SK-N-SH (cell line): ENCODE data around the gene EML1. TPM values are rescaled to one million over a fixed set of nuclear protein-coding genes. Genes with fewer than 3 reads are reported as not detected.

Source experiments
- CTCF ChIA-PET: fragments of 300-600, 350-600 bp; formaldehyde crosslinking; extraction: SDS; loops from one replicate; lab custom pipeline; 2021; lab: Yijun Ruan, JAX
- POLR2A ChIA-PET: fragments of 350-600 bp; sonication (Branson Sonifier 250); formaldehyde crosslinking; extraction: SDS; loops from one replicate; lab custom pipeline; 2020; ENCODE audit warnings: antibody characterized with exemption, inconsistent platforms; lab: Yijun Ruan, JAX
- DNase-seq: peaks from one replicate; pipeline ENCODE4 v3.0.0; 2012
- H2AFZ ChIP-seq: fragments of 200-600 bp; sonication (generic); 2 replicates; pipeline ENCODE4 v1.8.1; 2016; ENCODE audit warnings: antibody characterized with exemption, mild to moderate bottlenecking, low read depth
- H3F3A ChIP-seq: fragments of 200-600 bp; sonication (generic); replicated peaks from 2 replicates; pipeline ENCODE3; 2016; ENCODE audit warnings: antibody characterized with exemption, mild to moderate bottlenecking; ENCODE audit not compliant: insufficient read depth
- H3K27ac ChIP-seq, 2 experiments: fragments of 200-500 bp in 1 of 2; fragments of 200-600 bp in 1 of 2; sonication (Bioruptor generic) in 1 of 2; sonication (generic), shearing (Covaris generic) in 1 of 2; 2 replicates each; pipeline versions ENCODE4 v1.5.1 to v1.6.1; 2014 to 2016; ENCODE audit warnings: low read depth in 2 of 2, inconsistent platforms in 1 of 2, low read length in 1 of 2, mild to moderate bottlenecking in 1 of 2, mixed read lengths in 1 of 2
- H3K27me3 ChIP-seq: fragments of 200-600 bp; sonication (generic), shearing (Covaris generic); 2 replicates; pipeline ENCODE4 v1.6.1; 2016; ENCODE audit warnings: mixed run types; ENCODE audit not compliant: insufficient read depth
- H3K36me3 ChIP-seq, 2 experiments: fragments of 200-500 bp in 1 of 2; fragments of 200-600 bp in 1 of 2; sonication (Bioruptor generic) in 1 of 2; sonication (generic) in 1 of 2; replicated peaks in 1 of 2; 2 replicates each; pipeline versions ENCODE3 to v1.5.1; 2014 to 2016; ENCODE audit warnings: low read length in 1 of 2, mild to moderate bottlenecking in 1 of 2; ENCODE audit not compliant: insufficient read depth in 2 of 2, control insufficient read depth in 1 of 2
- H3K4me1 ChIP-seq, 2 experiments: fragments of 200-500 bp in 1 of 2; fragments of 200-600 bp in 1 of 2; sonication (Bioruptor generic) in 1 of 2; sonication (generic), shearing (Covaris generic) in 1 of 2; 2 replicates each; pipeline versions ENCODE4 v1.5.1 to v1.6.1; 2014 to 2016; ENCODE audit warnings: low read depth in 1 of 2, low read length in 1 of 2, mixed run types in 1 of 2; ENCODE audit not compliant: insufficient read depth in 2 of 2, control insufficient read depth in 1 of 2
- H3K4me2 ChIP-seq: fragments of 200-600 bp; sonication (generic), shearing (Covaris generic); 2 replicates; pipeline ENCODE4 v1.6.1; 2017; ENCODE audit warnings: mixed run types
- H3K4me3 ChIP-seq, 2 experiments: fragments of 200-500 bp in 1 of 2; fragments of 200-600 bp in 1 of 2; sonication (Bioruptor generic) in 1 of 2; sonication (generic), shearing (Covaris generic) in 1 of 2; 2 replicates each; pipeline versions ENCODE4 v1.5.1 to v1.8.1; 2014 to 2016; ENCODE audit warnings: low read depth in 2 of 2, inconsistent platforms in 1 of 2, low read length in 1 of 2, mild to moderate bottlenecking in 1 of 2, mixed read lengths in 1 of 2, moderate library complexity in 1 of 2
- H3K79me2 ChIP-seq: fragments of 200-600 bp; sonication (generic); 2 replicates; pipeline ENCODE4 v1.8.1; 2017; ENCODE audit warnings: mild to moderate bottlenecking; ENCODE audit not compliant: insufficient read depth
- H3K9ac ChIP-seq: fragments of 200-600 bp; sonication (generic); 2 replicates; pipeline ENCODE4 v1.6.1; 2017; ENCODE audit warnings: mixed run types
- H3K9me2 ChIP-seq: fragments of 200-600 bp; sonication (generic); 2 replicates; pipeline ENCODE4 v1.6.1; 2017; ENCODE audit warnings: mixed run types
- H3K9me3 ChIP-seq: fragments of 200-600 bp; sonication (generic); 2 replicates; pipeline ENCODE4 v1.6.1; 2017; ENCODE audit warnings: mixed run types, mild to moderate bottlenecking, moderate library complexity
- H4K20me1 ChIP-seq: fragments of 200-600 bp; sonication (generic); 2 replicates; pipeline ENCODE4 v1.6.1; 2017; ENCODE audit warnings: mild to moderate bottlenecking, mixed run types; ENCODE audit not compliant: insufficient read depth
- ELF1 ChIP-seq: IDR thresholded peaks from 2 replicates; pipeline ENCODE4 v1.4.0; 2012
- FOSL2 ChIP-seq: IDR thresholded peaks from 2 replicates; pipeline ENCODE4 v1.4.0; 2012; ENCODE audit warnings: low read depth, mild to moderate bottlenecking, moderate library complexity, borderline replicate concordance
- FOXM1 ChIP-seq: IDR thresholded peaks from 2 replicates; pipeline ENCODE4 v1.4.0; 2012; ENCODE audit warnings: low read depth, mild to moderate bottlenecking
- GABPA ChIP-seq: IDR thresholded peaks from 2 replicates; pipeline ENCODE4 v1.4.0; 2012; ENCODE audit warnings: low read depth, mild to moderate bottlenecking
- GATA2 ChIP-seq: sonication (generic); formaldehyde crosslinking; IDR thresholded peaks from 2 replicates; pipeline ENCODE4 v1.5.0; 2020; ENCODE audit warnings: mild to moderate bottlenecking, missing genetic modification reagents
- IRF3 ChIP-seq: fragments of 150-350 bp; IDR thresholded peaks from 2 replicates; pipeline ENCODE4 v1.6.1; 2016; ENCODE audit warnings: mild to moderate bottlenecking, low read depth, low read length
- JUND ChIP-seq: IDR thresholded peaks from 2 replicates; pipeline ENCODE4 v1.4.0; 2012
- MEF2A ChIP-seq: IDR thresholded peaks from 2 replicates; pipeline ENCODE4 v1.4.0; 2012; ENCODE audit warnings: low read depth, borderline replicate concordance
- NRF1 ChIP-seq: IDR thresholded peaks from 2 replicates; pipeline ENCODE4 v1.6.1; 2012; ENCODE audit warnings: low read depth, mild to moderate bottlenecking, low read length
- POLR2AphosphoS5 ChIP-seq: IDR thresholded peaks from 2 replicates; pipeline ENCODE4 v1.6.1; 2012; ENCODE audit warnings: low read depth, low read length
- RAD21 ChIP-seq: IDR thresholded peaks from 2 replicates; pipeline ENCODE4 v1.6.1; 2012; ENCODE audit warnings: mild to moderate bottlenecking, low read length
- RCOR1 ChIP-seq: fragments of 150-350 bp; IDR thresholded peaks from 2 replicates; pipeline ENCODE4 v1.6.1; 2017; ENCODE audit warnings: antibody characterized with exemption, low read length
- REST ChIP-seq: IDR thresholded peaks from 2 replicates; pipeline ENCODE4 v1.6.1; 2012; ENCODE audit warnings: mild to moderate bottlenecking, low read depth, low read length, moderate library complexity
- RXRA ChIP-seq: IDR thresholded peaks from 2 replicates; pipeline ENCODE4 v1.4.0; 2012; ENCODE audit warnings: low read depth, mild to moderate bottlenecking, borderline replicate concordance
- SIN3A ChIP-seq: IDR thresholded peaks from 2 replicates; pipeline ENCODE4 v1.6.1; 2012; ENCODE audit warnings: low read depth, mild to moderate bottlenecking, low read length, moderate library complexity, borderline replicate concordance
- SMC3 ChIP-seq: IDR thresholded peaks from 2 replicates; pipeline ENCODE4 v1.6.1; 2012; ENCODE audit warnings: low read depth, low read length, improper control_type of control experiment
- TAF1 ChIP-seq: IDR thresholded peaks from 2 replicates; pipeline ENCODE4 v1.6.1; 2012; ENCODE audit warnings: low read depth, mild to moderate bottlenecking, low read length, moderate library complexity, borderline replicate concordance
- TCF12 ChIP-seq: IDR thresholded peaks from 2 replicates; pipeline ENCODE4 v1.4.0; 2012
- TEAD4 ChIP-seq: IDR thresholded peaks from 2 replicates; pipeline ENCODE4 v1.4.0; 2012; ENCODE audit warnings: mild to moderate bottlenecking, borderline replicate concordance; ENCODE audit not compliant: insufficient read depth
- YY1 ChIP-seq: IDR thresholded peaks from 2 replicates; pipeline ENCODE4 v1.4.0; 2012; ENCODE audit warnings: low read depth, mild to moderate bottlenecking
- ZBTB33 ChIP-seq: IDR thresholded peaks from 2 replicates; pipeline ENCODE4 v1.4.0; 2012; ENCODE audit warnings: low read depth, borderline replicate concordance
- WGBS: methylation state at CpG from one replicate; pipeline ENCODE4 v1.1.6; 2017; ENCODE audit warnings: low lambda C conversion rate; 5-methylcytosine and 5-hydroxymethylcytosine counted together
- polyA plus RNA-seq, 3 experiments: library from polyadenylated mRNA; depleted of rRNA; stranded (reverse); fragments of >200 nt; gene quantifications; 2 replicates each; pipeline ENCODE4 v1.2.3, GENCODE V29; 2012

EML1 gene
- polyA plus RNA-seq, 1 of the 3 experiments (the other 2 are of a cell fraction), result 6.3 TPM

- Histone ChIP-seq H3K4me3 (no peak overlapping the region), H3F3A (no peaks in the 10 kb centered on the region), H3K9ac (no peak overlapping the region), H2AFZ (no peak overlapping the region), H3K4me1 (peaks cover 0 to 4% of the 10 kb centered on the region in 2 experiments; a peak in 1 of 4 replicates), H3K36me3 (peaks cover 0 to 16% of the 10 kb centered on the region in 2 experiments), H3K79me2 (no peaks in the 10 kb centered on the region), H3K9me2 (no peaks in the 10 kb centered on the region), H3K27me3 (no peaks in the 10 kb centered on the region), H3K4me2 (no peak overlapping the region), H3K9me3 (no peaks in the 10 kb centered on the region), H3K27ac (no peak overlapping the region), H4K20me1 (no peaks in the 10 kb centered on the region)
- POLR2A ChIA-PET, result no interaction called here
- WGBS, result 95% methylated on average over 1 of the region's 1 CpG
- no peak for TF ChIP-seq ELF1
- no peak for TF ChIP-seq GABPA
- TF ChIP-seq TEAD4, result no peak
- TF ChIP-seq MEF2A, result no peak
- no peak for TF ChIP-seq FOSL2
- no peak for TF ChIP-seq RCOR1
- TF ChIP-seq RXRA, result no peak
- TF ChIP-seq RAD21, result no peak
- TF ChIP-seq TCF12, result no peak
- TF ChIP-seq YY1, result no peak
- CTCF ChIA-PET, result no interaction called here
- no peak for DNase-seq
Observed at GRCh38 chr14:99924379-99924778, 131.2 kb downstream of the EML1 start.

GRCh38 chr14:99925471-99925870 lies 132.3 kb downstream of the EML1 start:
- DNase-seq, result no peak

More at GRCh38 chr14:99925471-99925870, 132.3 kb downstream of the EML1 start:
- Histone ChIP-seq H3K9me2 (no peaks in the 10 kb centered on the region), H4K20me1 (no peaks in the 10 kb centered on the region), H3K9me3 (no peaks in the 10 kb centered on the region), H3K27ac (no peak overlapping the region), H3K27me3 (no peaks in the 10 kb centered on the region), H3K4me3 (no peak overlapping the region), H3K4me1 (peaks cover 0 to 5% of the 10 kb centered on the region in 2 experiments; a peak in 2 of 4 replicates), H2AFZ (no peak overlapping the region), H3F3A (no peaks in the 10 kb centered on the region), H3K36me3 (peaks cover 0 to 16% of the 10 kb centered on the region in 2 experiments), H3K9ac (no peak overlapping the region), H3K79me2 (no peaks in the 10 kb centered on the region), H3K4me2 (no peak overlapping the region)
- POLR2A ChIA-PET, result no interaction called here
- 91% methylated on average over 7 of the region's 7 CpGs for WGBS
- TF ChIP-seq ZBTB33 (no peak), TCF12 (no peak), REST (no peak), SIN3A (no peak), FOXM1 (no peak), GABPA (no peak), IRF3 (no peak), SMC3 (no peak), RCOR1 (no peak), YY1 (no peak), POLR2AphosphoS5 (no peak), NRF1 (no peak), TAF1 (no peak), TEAD4 (no peak), GATA2 (CRISPR knock-in tag) (no peak), JUND (no peak), MEF2A (no peak), RAD21 (no peak)
- CTCF ChIA-PET, result interaction anchor here (2.1 kb wide), 1 partner anchor 21 kb away, joined by 11 read pairs; no protein-coding TSS in a partner anchor
